GM12892 (cell line): Measurements from ENCODE around the gene ZDHHC7.

Experiments
- DNase-seq: peaks from one replicate; pipeline ENCODE4 v3.0.0; 2011; ENCODE audit not compliant: insufficient read length
- FAIRE-seq: peaks from 2 replicates; lab custom pipeline; 2011; peaks lifted over from hg19 to GRCh38; lab: Jason Lieb, UNC
- POLR2A ChIP-seq: IDR thresholded peaks from 2 replicates; pipeline ENCODE4 v1.6.1; 2011; ENCODE audit warnings: low read depth, low read length, control low read depth
- POLR2AphosphoS5 ChIP-seq: IDR thresholded peaks from 2 replicates; pipeline ENCODE4 v1.6.1; 2011; ENCODE audit warnings: low read depth, low read length, control low read depth
- TAF1 ChIP-seq: IDR thresholded peaks from 2 replicates; pipeline ENCODE4 v1.6.1; 2011; ENCODE audit warnings: low read depth, mild to moderate bottlenecking, control low read depth, low read length, borderline replicate concordance

ZDHHC7 gene

DNA sequence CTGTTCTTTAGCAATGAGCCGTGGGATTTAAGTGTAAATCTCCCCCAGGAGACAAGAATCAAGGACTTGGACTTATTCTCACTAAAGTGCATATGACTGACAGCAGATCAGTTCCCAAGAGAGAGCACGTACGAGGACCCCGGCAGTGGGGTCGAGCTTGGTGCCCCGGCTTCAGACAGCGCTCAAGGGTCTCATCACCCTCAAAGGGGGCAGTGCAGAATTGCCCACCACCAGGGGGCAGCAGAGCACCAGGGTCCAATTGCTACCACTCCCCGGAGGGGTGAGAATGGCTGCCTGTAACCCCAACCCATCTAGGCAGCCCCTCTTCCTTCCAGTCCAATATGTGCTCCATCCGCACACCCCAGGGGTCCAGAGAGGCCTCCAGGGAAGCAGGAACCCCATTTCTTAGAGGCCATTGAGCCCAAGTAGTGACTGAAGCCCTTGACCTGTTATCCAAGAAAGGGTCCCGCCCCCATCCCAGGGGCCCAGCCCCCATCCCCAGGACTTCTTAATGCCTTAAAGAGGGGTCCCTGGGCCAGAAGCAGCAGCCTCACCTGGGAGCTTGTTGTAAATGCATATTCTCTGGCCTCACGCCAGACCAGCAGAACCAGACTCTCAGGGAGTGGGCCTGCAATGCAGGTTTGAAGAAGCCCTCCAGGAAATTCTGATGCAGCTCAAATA is 86.1 kb downstream of the ZDHHC7 start:
- peak; percentile 59 for DNase-seq
- peak; percentile 69 for FAIRE-seq
- TF ChIP-seq POLR2AphosphoS5, result no peak
- no peak for TF ChIP-seq TAF1

DNA sequence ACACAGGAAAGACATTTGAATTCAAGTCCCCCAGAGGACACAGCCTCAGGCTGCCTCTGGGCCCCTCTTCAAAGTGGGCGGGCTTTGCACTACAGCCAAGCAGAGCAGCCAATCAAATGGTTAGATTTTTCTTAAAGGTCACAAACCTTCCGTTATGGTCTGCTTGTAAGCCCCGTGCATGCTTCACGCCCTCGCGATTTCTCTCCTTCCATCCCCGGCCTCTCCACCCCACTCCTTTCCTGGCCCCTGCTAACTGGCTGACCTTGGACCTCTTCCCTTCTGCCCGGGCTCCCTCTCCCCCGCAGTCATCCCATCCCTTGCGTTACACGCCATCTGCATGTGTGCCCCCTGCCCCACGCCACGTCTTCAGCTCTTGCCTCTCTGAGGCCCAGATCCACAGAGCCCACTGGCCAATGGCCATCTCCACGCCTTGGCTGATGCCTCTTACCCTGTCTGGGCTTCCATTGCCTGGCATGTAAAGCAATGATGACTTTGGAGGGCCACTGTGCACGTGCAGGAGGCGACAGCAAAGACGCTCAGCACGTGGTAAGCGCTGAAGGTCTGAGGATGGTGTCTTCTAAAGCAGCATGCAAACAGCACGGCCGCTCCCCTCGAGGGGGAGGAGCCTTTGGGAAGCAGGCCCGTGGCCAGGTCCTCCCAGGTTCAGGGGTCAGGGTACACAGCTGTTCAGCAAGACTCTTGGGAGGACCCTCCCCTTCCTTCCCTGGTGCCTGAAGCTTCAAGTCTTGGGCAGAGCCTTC is 86.8 kb downstream of the ZDHHC7 start:
- no peak for TF ChIP-seq TAF1
- TF ChIP-seq POLR2A, result no peak
- TF ChIP-seq POLR2AphosphoS5, result no peak
- FAIRE-seq (no peak), DNase-seq (no peak)
